Stomach (tissue), 9 donors: ENCODE results near the gene ULK4. TPM values are rescaled to one million over a fixed set of nuclear protein-coding genes. Genes with fewer than 3 reads are reported as not detected.
"Not testable (repeated sequence)": the region's sequence is repeated elsewhere in the genome, so short reads cannot be mapped to it uniquely, and the experiment has no call there.

Experiments
- DNase-seq, 2 donors: peaks; one replicate each; pipeline versions ENCODE4 v3.0.0 to v3.0.0-alpha.2; 2013 to 2019
- H3K27ac ChIP-seq, 5 donors: fragments of 200-600 bp in 4 of 5; sonication (generic) in 4 of 5; one replicate each; pipeline ENCODE4 v1.5.1; 2013 to 2019; ENCODE audit warnings: mild to moderate bottlenecking in 1 of 5, moderate library complexity in 1 of 5
- H3K27me3 ChIP-seq, 3 donors: fragments of 200-600 bp; sonication (generic); one replicate each; pipeline ENCODE4 v1.5.1; 2017 to 2019; ENCODE audit warnings: mixed run types in 1 of 3
- H3K36me3 ChIP-seq, 4 donors: fragments of 200-600 bp; sonication (generic); 1 replicate in 3 of 4; 2 replicates in 1 of 4; pipeline ENCODE4 v1.5.1; 2016 to 2019
- H3K4me1 ChIP-seq, 4 donors: fragments of 200-600 bp; sonication (generic); one replicate each; pipeline ENCODE4 v1.5.1; 2016 to 2019
- H3K4me3 ChIP-seq, 4 donors: fragments of 200-600 bp; sonication (generic) in 3 of 4; one replicate each; pipeline ENCODE4 v1.5.1; 2016 to 2019; ENCODE audit warnings: mild to moderate bottlenecking in 1 of 4
- H3K9me3 ChIP-seq, 4 donors: fragments of 200-600 bp; sonication (generic); one replicate each; pipeline ENCODE4 v1.5.1; 2016 to 2019
- EP300 ChIP-seq: sonication (generic); formaldehyde crosslinking; IDR thresholded peaks from one replicate; pipeline ENCODE4 v1.6.1; 2017; ENCODE audit warnings: antibody characterized with exemption
- POLR2A ChIP-seq, 4 donors: fragments of 450-650 bp; IDR thresholded peaks; one replicate each; pipeline ENCODE4 v1.6.1; 2016; ENCODE audit warnings: antibody characterized with exemption in 4 of 4, control low read depth in 2 of 4, mild to moderate bottlenecking in 1 of 4, moderate library complexity in 1 of 4
- POLR2AphosphoS5 ChIP-seq, 3 donors: sonication (generic); formaldehyde crosslinking; IDR thresholded peaks; one replicate each; pipeline ENCODE4 v1.6.1; 2016; ENCODE audit warnings: antibody characterized with exemption in 3 of 3
- WGBS, 5 donors: extraction: QIAGEN DNeasy Blood & Tissue Kit in 3 of 5; methylation state at CpG; one replicate each; pipeline versions ENCODE4 v1.1.5 to v1.1.7; 2013 to 2018; 5-methylcytosine and 5-hydroxymethylcytosine counted together
- intact Hi-C: fragments of 100-400 bp; cut with DNase I; formaldehyde crosslinking; loops from one replicate; pipeline ENCODE4 v1.15.1; 2023; ENCODE audit warnings: low total_unique reads
- polyA plus RNA-seq, 3 donors: library from polyadenylated mRNA; stranded (reverse); fragments of 200-250 nt; gene quantifications; one replicate each; pipeline ENCODE4 v1.2.3, GENCODE V29; 2013
- total RNA-seq, 5 donors: library from RNA; depleted of rRNA; stranded (reverse); fragments of >200 nt; gene quantifications; one replicate each; pipeline versions ENCODE4 v1.1.0 to v1.2.3, GENCODE V29; 2014 to 2016
- TF ChIP-seq, protein P1 (sequence below), 7 experiments: fragments of 450-650 bp in 4 of 7; fragments of 200-600 bp in 3 of 7; sonication (generic) in 3 of 7; IDR thresholded peaks; one replicate each; pipeline ENCODE4 v1.5.1; 2016 to 2019; ENCODE audit warnings: antibody characterized with exemption in 7 of 7, control low read depth in 2 of 7, mild to moderate bottlenecking in 1 of 7
- donor health status: healthy with polysubstance abuse.
- donor health status: Bipolar disorder and iron deficiency.
- donor health status: healthy.

The ULK4 gene
- total and polyA plus RNA-seq, 8 donors: 1.6 to 150 (median 7.4) TPM

GRCh38 chr3:41682382-41682781 lies 279.5 kb downstream of the ULK4 start:
- H3K4me1 ChIP-seq: peaks cover 0 to 7% (median 0%) of the 10 kb centered on the region in 4 donors
- WGBS, 5 donors: 90 to 94% (median 93%) methylated on average over 3 of the region's 3 CpGs
- intact Hi-C loops: no loop called here
- no peaks in the 10 kb centered on the region for H3K9me3 ChIP-seq
- TF ChIP-seq EP300: no peak
- TF ChIP-seq POLR2A (IDR thresholded peaks at IDR 0.05): no peak
- TF ChIP-seq POLR2AphosphoS5 (IDR thresholded peaks at IDR 0.05): no peak
- TF ChIP-seq, protein P1, sequence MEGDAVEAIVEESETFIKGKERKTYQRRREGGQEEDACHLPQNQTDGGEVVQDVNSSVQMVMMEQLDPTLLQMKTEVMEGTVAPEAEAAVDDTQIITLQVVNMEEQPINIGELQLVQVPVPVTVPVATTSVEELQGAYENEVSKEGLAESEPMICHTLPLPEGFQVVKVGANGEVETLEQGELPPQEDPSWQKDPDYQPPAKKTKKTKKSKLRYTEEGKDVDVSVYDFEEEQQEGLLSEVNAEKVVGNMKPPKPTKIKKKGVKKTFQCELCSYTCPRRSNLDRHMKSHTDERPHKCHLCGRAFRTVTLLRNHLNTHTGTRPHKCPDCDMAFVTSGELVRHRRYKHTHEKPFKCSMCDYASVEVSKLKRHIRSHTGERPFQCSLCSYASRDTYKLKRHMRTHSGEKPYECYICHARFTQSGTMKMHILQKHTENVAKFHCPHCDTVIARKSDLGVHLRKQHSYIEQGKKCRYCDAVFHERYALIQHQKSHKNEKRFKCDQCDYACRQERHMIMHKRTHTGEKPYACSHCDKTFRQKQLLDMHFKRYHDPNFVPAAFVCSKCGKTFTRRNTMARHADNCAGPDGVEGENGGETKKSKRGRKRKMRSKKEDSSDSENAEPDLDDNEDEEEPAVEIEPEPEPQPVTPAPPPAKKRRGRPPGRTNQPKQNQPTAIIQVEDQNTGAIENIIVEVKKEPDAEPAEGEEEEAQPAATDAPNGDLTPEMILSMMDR (IDR thresholded peaks at IDR 0.05): no peak
- H3K36me3 ChIP-seq: no peaks in the 10 kb centered on the region
- no peak overlapping the region for H3K27ac ChIP-seq
- H3K27me3 ChIP-seq: no peaks in the 10 kb centered on the region
- H3K4me3 ChIP-seq: no peak overlapping the region
- no peak for DNase-seq

DNA sequence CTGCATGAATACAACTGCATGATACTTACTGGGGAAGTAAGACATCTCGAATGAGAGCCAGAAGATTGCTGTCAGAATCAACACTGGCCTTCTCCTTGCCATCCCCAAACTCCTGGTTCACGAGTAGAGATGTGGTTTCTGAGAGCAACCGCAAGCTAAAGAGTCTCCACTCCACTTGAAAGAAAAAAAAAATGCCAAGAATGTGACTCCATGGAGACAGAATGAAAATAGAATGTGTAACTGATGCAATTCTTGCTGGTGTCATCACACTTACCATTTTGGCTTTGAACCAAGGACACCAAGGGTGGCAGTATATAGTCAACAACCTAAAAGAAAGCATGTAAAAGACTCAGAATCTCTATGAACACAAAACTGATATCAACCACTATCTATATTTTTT lies 280.4 kb downstream of the ULK4 start:
- Histone ChIP-seq H3K4me1 (peaks cover 0 to 7% (median 0%) of the 10 kb centered on the region in 4 donors), H3K36me3 (no peaks in the 10 kb centered on the region), H3K27ac (no peak overlapping the region), H3K27me3 (no peaks in the 10 kb centered on the region), H3K9me3 (no peaks in the 10 kb centered on the region), H3K4me3 (no peak overlapping the region)
- WGBS, 5 donors: 81 to 91% (median 87%) methylated on average over 3 of the region's 3 CpGs
- intact Hi-C loops: no loop called here
- no peak for TF ChIP-seq EP300
- TF ChIP-seq, protein P1 (IDR thresholded peaks at IDR 0.05): no peak
- no peak for TF ChIP-seq POLR2AphosphoS5 (IDR thresholded peaks at IDR 0.05)
- no peak for TF ChIP-seq POLR2A (IDR thresholded peaks at IDR 0.05)
- DNase-seq: no peak

DNA sequence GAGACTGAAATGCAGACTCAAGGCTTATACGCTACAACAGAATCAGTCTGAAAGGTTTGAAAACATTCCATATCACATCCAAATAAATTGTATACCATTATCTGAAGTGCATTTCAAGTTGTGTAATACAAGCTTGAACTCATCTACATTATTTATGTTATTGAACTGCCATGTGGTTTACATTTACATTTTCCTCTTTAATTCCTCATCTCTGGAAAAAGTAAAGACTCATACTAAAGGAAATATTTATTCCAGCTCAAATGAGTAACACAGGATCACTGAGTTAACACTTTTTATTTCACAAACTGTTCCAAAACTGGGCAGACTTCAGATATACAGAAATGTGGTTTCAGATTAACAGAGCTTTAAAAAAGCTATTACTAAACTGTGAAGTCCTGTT lies 282.5 kb downstream of the ULK4 start:
- no peak overlapping the region for H3K4me3 ChIP-seq
- WGBS, 5 donors: 84 to 99% (median 89%) methylated on average over 1 of the region's 1 CpG
- DNase-seq: no peak
- no peak overlapping the region for H3K27ac ChIP-seq
- intact Hi-C loops: no loop called here
- H3K9me3 ChIP-seq: no peaks in the 10 kb centered on the region
- TF ChIP-seq POLR2A (IDR thresholded peaks at IDR 0.05) (no peak), EP300 (no peak), POLR2AphosphoS5 (IDR thresholded peaks at IDR 0.05) (no peak)
- TF ChIP-seq, protein P1 (IDR thresholded peaks at IDR 0.05): no peak
- no peaks in the 10 kb centered on the region for H3K27me3 ChIP-seq
- H3K4me1 ChIP-seq: peaks cover 0 to 7% (median 0%) of the 10 kb centered on the region in 4 donors
- no peaks in the 10 kb centered on the region for H3K36me3 ChIP-seq

GRCh38 chr3:41675102-41675501 lies 286.8 kb downstream of the ULK4 start:
- H3K27me3 ChIP-seq, H3K4me3 ChIP-seq, H3K36me3 ChIP-seq, H3K9me3 ChIP-seq, DNase-seq, intact Hi-C loops, H3K4me1 ChIP-seq: not testable (repeated sequence)
- WGBS, 5 donors: 91 to 97% (median 96%) methylated on average over 7 of the region's 7 CpGs
- H3K27ac ChIP-seq: peak overlapping the region in 2 of 5 donors; percentile 29 to 63

- DNase-seq: peak in 1 of 2 donors; percentile 36
- Histone ChIP-seq H3K27me3 (no peaks in the 10 kb centered on the region), H3K9me3 (peaks cover 0 to 9% (median 0%) of the 10 kb centered on the region in 4 donors), H3K4me1 (no peaks in the 10 kb centered on the region), H3K4me3 (no peak overlapping the region), H3K36me3 (no peaks in the 10 kb centered on the region), H3K27ac (peak overlapping the region in 2 of 5 donors; percentile 38 to 63)
- WGBS, 5 donors: 55 to 71% (median 69%) methylated on average over 4 of the region's 4 CpGs
- TF ChIP-seq EP300 (no peak), POLR2AphosphoS5 (IDR thresholded peaks at IDR 0.05) (peak in 2 of 3 donors; percentile 23 to 66)
- intact Hi-C loops: no loop called here
Measured at GRCh38 chr3:41674449-41674848, 287.5 kb downstream of the ULK4 start.
